22Rv1 (cell line): ENCODE data around the gene SLC35G6.

Experiments used
- ZFX ChIP-seq: fragments of 450-650 bp; IDR thresholded peaks from 2 replicates; pipeline ENCODE4 v1.6.1; 2017; ENCODE audit warnings: antibody characterized with exemption, borderline replicate concordance
- TF ChIP-seq, protein P1 (sequence below): fragments of 450-650 bp; IDR thresholded peaks from 2 replicates; pipeline ENCODE4 v1.5.1; 2017; ENCODE audit warnings: mild to moderate bottlenecking

DNA sequence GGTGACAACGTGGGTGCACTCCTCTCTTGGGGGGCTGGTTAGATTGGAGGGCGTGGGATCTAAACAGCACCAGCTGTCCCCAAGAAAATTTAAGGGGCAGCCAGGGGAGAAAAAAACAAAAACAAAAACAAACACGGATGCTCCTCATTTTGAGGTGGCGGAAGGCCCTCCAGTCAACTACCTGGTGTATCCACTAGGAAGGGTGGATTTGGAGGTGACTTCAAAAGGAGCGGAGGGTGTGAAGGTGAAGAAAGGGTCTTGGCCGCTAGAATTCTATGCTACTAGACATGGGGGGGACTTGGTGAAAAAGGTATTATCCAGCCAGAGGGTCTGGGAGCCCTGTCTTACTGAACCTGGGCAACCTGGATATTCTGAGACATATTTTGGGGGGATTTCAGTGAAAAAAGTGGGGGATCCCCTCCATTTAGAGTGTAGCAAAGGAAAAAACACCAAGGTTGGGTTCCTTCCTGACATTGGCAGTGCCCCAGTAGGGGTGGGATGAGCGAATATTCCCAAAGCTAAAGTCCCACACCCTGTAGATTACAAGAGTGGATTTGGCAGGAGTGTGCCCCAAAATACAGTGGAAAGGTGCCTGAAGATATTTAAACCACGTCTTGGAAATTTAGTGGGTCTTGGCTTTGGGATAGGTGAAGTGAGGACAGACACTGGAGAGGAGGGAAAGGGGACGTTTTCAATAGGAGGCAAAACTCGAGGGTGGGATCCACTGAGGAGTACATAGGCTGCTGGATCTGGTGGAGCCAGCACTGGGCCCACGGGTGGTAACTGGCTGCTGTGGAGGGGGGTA lies 42.4 kb upstream of the SLC35G6 start:
- TF ChIP-seq, protein P1, sequence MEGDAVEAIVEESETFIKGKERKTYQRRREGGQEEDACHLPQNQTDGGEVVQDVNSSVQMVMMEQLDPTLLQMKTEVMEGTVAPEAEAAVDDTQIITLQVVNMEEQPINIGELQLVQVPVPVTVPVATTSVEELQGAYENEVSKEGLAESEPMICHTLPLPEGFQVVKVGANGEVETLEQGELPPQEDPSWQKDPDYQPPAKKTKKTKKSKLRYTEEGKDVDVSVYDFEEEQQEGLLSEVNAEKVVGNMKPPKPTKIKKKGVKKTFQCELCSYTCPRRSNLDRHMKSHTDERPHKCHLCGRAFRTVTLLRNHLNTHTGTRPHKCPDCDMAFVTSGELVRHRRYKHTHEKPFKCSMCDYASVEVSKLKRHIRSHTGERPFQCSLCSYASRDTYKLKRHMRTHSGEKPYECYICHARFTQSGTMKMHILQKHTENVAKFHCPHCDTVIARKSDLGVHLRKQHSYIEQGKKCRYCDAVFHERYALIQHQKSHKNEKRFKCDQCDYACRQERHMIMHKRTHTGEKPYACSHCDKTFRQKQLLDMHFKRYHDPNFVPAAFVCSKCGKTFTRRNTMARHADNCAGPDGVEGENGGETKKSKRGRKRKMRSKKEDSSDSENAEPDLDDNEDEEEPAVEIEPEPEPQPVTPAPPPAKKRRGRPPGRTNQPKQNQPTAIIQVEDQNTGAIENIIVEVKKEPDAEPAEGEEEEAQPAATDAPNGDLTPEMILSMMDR, result no peak
- TF ChIP-seq ZFX, result no peak
